ENCODE measurements around the gene SPNS2.

- TF ChIP-seq CTCF (IDR thresholded peaks at IDR 0.05) (no peak), POLR2AphosphoS5 (IDR thresholded peaks at IDR 0.05) (no peak), EP300 (IDR thresholded peaks at IDR 0.05) (no peak)
These were observed 15.5 kb upstream of the SPNS2 start for GRCh38 chr17:4483012-4483840.
